ENCODE results near the gene GPC1.
A peak's percentile ranks its signal among the peaks of the same experiment; 100 is the strongest.
"Not testable (repeated sequence)": the region's sequence is repeated elsewhere in the genome, so short reads cannot be mapped to it uniquely, and the experiment has no call there.

GPC1 gene

GRCh38 chr2:240468303-240469238 lies 33.1 kb downstream of the GPC1 start:
- peak; percentile 1 for DNase-seq

- peak; percentile 0 for DNase-seq
Observed at GRCh38 chr2:240469239-240469636, 33.8 kb downstream of the GPC1 start.

DNA sequence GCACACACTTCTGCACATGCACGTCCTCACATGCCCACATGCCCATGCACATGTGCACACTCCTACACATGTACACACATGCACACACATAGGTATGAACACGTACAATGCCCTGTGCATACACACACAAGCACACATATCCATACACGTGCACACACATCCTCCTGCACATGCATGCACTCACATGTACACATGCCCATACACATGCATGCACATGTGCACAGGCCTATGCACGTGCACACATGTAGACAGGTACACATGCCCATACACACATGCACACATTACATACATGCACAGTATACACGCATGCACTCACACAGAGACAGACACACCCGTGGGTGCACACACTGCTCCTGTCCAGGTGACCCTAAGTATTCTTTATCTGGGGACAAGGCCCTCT lies 34.3 kb downstream of the GPC1 start:
- DNase-seq, result no peak

DNA sequence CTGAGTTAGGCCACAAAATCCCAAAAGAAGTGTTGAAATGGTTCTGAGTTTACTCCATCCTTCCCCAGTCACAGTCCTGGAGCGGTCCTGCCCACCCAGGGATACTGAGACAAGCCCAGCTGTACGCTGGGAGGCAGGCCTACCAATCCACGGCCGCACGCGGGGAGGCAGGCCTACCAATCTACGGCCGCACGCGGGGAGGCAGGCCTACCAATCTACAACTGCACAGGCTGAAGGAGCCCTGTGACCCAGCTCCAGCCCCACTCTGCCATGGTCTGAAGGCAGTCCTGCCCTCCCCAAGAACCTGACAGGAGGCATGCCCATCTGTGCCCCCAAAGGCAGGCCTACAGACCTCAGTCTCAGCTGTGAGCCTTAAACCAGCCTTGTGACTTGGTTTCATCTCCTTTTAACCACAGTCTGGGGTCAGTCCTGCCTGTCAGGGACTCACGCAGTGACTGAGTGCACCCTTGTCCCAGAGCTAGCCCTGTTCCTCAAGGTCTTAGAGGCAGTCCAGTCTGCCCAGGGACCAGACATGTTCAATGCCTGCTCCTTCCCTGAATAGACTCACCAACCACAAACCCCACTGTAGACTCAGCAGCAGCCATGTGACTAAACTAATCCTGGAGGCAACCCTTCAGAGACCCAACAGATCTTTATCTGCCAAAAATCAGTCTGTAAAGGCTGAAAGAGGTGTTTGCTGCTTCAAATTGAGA lies 36.8 kb downstream of the GPC1 start:
- no peak for DNase-seq

DNA sequence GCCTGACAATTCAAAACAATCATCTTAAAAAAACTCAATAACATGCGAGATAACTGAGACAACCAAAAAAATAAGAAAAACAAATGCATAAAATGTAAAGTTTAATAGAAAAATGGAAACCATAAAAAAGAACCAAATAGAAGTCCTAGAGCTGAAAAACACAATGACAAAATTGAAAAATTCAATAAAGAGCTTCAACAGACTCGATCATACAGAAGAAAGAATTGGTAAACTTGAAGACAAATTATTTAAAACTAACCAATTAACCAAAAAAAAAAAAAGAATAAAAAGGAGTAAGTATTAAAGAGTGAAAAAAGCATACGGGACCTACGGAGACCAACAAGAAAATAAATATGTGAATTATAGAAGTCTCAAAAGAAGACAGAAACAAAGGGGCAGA lies 37.7 kb downstream of the GPC1 start:
- DNase-seq, result no peak

DNA sequence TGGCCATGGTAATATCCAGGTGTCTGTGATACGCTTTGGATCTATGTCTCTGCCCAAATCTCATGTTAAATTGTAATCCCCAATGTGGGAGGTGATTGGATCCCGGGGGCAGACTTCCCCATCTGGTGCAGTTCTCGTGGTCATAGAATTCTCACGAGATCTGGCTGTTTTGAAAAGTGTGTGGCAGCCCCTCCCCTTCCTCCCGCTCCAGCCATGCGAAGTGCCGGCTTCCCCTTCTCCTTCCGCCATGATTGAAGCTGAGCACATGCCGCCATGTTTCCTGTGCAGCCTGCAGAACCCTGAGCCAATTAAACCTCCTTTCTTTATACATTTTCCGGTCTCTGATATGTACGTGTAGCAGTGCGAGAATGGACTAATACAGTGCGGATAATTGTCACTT lies 42.5 kb downstream of the GPC1 start:
- DNase-seq, result no peak

- no peak for DNase-seq
Observed at GRCh38 chr2:240478346-240479110, 43.1 kb downstream of the GPC1 start.

GRCh38 chr2:240479111-240479501 lies 43.6 kb downstream of the GPC1 start:
- no peak for DNase-seq

DNA sequence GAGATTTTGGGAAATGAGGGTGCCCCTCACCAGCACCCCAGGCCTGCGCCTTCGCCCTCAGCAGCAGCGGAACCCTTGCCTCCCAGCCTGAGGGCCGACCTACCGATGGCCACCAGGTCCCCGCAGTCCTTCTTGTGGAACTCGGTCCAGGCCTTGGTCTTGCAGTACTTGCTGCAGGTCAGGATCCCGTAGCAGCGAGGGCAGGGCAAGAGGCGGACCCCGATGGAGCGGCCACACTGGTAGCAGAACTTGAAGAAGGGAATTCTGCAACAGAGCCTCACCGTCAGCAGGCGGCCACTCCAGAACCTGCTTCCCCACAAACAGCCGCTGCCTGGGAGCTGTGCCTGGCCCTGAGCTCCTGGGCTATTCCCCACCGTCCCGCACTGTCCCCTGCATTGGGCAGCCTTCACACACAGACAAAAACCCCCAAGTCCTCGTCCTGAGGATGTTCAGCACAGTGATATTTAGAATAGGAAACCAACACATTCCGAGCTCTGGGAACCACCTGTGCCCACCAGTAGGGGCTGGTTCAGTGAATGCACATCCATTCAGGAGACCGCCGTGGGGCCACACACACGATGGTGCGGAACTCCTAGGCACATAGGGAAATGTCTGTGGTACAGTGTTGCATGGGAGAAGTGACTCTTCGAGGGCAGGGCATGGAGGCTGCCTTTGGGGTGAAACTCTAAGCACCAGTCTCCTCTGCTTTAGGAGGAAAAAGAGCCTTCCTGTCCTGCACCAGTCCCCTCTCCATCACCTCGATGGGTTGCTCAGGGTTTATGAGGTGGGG lies 45.6 kb downstream of the GPC1 start:
- no peak for DNase-seq

DNA sequence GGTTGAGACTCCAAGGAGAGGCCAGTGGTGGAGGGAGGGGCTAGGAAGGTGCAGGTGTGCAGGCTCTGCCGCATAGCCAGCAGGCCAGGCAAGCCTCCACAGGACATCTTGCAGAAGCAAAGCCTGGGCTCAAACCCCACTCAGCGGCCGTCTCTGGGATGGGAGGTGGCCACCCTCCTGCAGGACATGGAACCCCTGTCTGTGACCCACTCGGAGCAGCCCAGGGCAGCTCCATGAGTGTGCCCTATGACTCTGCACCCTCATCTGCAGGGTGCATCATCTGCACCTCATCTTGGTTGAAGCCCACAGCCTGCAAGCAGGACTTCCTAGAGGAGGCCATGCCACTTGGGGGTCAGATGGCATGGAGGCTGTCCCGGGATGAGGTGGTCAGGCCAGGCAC lies 46.3 kb downstream of the GPC1 start:
- DNase-seq, result no peak

GRCh38 chr2:240482141-240482540 lies 46.7 kb downstream of the GPC1 start:
- no peak for DNase-seq

GRCh38 chr2:240491483-240491882 lies 56.0 kb downstream of the GPC1 start:
- DNase-seq, result no peak

DNA sequence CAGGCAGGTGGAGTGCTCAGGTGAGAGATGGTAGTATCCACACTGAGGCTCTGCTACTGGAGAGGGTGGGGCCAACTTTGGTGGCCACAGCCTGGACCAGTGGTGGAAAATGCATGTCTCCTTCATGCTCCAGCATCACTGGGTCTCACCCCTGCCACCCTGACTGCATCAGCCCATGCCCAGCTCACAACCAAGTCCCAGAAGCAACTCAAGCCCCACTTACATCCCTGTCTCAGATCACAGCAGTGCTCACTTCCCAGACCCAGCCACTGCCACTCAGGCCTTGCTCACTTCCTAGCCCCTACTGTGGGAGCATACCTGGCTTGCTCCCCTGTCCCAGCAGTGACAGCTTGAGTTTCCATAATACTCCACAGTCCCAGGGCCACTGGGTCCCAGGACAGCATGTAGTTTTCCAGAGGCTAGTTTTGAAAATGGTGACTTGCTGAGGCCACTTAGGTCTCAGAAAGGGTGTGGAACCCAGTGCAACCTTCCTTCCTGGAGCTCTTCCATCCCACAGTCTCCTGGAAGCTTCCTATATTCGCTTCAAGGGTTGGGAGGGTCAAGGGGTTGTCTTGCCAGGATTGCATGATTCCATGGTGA lies 58.8 kb downstream of the GPC1 start:
- DNase-seq, result no peak

- DNase-seq, result not testable (repeated sequence)
Observed at GRCh38 chr2:240494942-240495341, 59.5 kb downstream of the GPC1 start.

DNA sequence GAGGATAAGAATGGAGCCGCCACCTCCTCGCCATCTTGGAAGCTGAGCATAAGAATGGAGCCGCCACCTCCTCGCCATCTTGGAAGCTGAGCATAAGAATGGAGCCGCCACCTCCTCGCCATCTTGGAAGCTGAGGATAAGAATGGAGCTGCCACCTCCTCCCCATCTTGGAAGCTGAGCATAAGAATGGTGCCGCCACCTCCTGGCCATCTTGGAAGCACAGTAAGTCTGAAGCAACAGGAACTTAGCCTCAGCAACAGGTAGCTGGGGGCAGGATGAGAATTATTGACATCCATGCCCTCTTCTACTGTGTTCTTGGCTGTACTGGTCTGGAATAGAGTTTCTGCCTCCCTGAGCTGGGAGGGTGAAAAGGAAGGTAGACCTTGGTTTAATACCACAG lies 61.6 kb downstream of the GPC1 start:
- not testable (repeated sequence) for DNase-seq

DNA sequence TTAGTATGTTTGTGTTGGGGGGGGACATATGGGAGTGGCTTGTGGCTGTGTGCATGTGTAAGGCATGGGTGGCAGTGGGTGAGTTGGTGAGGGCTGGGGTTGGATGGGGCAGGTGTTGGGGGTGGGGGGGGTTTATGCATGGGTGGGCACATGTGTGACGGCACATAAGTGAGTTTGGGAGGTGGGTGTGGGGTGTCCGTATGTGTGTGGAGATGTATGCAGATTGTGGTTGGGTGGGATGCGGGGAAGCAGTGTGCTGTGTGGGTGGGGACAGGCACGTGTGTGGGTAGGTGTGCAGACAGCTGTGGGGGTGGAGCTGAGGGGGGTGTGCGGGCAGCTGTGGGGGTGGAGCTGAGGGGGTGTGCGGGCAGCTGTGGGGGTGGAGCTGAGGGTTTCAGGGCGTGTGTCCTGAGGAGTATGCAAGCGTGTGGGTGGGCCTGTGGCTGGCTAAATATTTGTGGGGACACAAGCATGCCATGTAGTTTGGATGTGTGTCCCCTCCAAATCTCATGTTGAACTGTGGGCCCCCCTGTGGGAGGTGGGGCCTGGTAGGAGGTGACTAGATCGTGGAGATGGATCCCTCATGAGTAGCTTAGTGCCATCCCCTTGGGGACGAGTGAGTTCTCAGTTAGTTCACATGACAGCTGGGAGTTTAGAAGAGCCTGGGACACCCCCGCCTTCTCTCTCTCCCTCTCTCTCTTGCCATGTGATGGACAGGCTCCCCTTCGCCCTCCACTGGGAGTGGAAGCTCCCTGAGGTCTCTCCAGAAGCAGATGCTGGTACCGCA lies 62.9 kb downstream of the GPC1 start:
- no peak for DNase-seq

GRCh38 chr2:240498958-240499260 lies 63.4 kb downstream of the GPC1 start:
- DNase-seq, result no peak

- no peak for DNase-seq
Observed at GRCh38 chr2:240499309-240500301, 64.1 kb downstream of the GPC1 start.

DNA sequence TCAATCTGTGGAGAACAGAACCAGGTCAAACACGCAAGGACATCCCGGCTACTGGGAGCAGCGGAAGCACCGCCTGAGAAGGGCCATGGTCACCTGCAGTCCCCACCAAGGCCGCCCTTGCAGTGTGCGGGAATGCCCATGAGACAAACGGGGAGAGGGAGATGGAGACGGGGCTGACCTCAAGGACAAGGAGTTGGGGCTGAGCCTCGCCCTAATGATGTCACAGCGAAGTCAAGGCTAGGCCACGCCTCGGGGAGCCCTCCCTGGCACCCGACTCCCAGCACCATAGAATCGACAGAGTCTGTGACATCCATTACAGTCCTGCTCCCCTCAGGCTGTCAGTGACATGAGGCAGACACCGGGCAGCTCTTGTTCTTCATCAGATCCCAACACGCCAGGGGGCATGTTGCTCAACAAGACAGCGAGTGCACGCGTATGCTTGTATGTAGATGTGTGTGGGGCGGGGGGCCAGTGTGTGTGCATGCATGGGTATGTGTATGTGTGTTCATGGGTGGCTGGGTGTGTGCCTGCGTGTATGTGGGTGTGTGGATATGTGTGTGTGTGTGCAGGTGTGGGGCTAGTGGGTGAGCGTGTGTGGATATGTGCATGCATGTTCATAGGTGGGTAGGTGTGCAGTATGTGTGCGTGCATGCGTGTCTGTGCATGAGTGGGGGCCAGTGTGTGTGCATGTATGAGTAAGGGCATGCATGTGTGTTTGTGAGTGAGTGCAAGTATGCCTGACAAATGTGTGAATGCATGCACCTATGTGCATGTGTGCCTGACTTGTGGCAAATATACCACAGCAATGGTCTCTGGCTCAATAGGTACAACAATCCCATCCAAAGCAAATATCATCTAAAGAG lies 65.3 kb downstream of the GPC1 start:
- DNase-seq, result no peak
